ENCODE measurements around the gene SORBS2. TPM values are rescaled to one million over a fixed set of nuclear protein-coding genes. Genes with fewer than 3 reads are reported as not detected.

The SORBS2 gene
- total and polyA plus RNA-seq, 2 of the 8 experiments (the other 6 are each of a cell fraction or from before 2014, with no cell fraction given) = 73.0 to 87.1 TPM

DNA sequence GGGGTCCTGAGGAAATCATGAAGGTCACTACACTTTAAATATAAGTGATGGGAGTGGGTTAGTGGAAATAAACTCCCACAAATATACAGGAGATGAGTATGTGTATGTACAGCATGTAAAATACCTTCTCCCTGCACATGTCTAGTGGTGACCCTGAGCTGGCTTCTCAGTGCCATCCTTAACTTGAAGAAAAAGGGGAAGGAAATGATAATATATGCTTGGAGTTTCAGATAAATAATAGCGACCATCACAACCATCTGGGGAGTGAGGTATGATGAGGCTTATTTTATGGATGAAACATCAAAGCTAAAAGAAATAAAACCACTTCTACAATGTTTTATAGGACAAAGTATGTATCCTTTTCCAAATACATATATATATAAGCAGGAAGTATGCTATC is 41.0 kb upstream of the SORBS2 start:
- Histone ChIP-seq H3K56ac (replicated peaks; ENCODE audit: insufficient read length, low read depth, low read length) (no peak overlapping the region), H3K27me3 (replicated peaks in 1 of 4; ENCODE audit: control insufficient read depth in 3 of 4, extremely low read depth in 1 of 4, insufficient read depth in 3 of 4, low read length in 3 of 4) (no peaks in the 10 kb centered on the region), H3K4me1 (replicated peaks in 1 of 4; ENCODE audit: control insufficient read depth in 3 of 4, insufficient read depth in 4 of 4, low read length in 3 of 4) (peaks cover 0 to 2% (median under 1%) of the 10 kb centered on the region in 4 experiments; a peak in 2 of 7 replicates), H3K4me2 (ENCODE audit: insufficient read depth in 1 of 2, low read depth in 2 of 2, low read length in 2 of 2) (no peak overlapping the region), H4K8ac (ENCODE audit: extremely low read depth, insufficient read depth, low read length) (no peak overlapping the region), H3K4ac (replicated peaks; ENCODE audit: insufficient read length, low read depth, low read length) (no peak overlapping the region), H4K5ac (ENCODE audit: insufficient read length, low read depth, low read length) (no peak overlapping the region), H2BK120ac (replicated peaks; ENCODE audit: low read depth, low read length) (no peak overlapping the region), H3K14ac (ENCODE audit: insufficient read length) (no peak overlapping the region), H4K20me1 (replicated peaks in 1 of 2; ENCODE audit: control insufficient read depth in 1 of 2, insufficient read depth in 2 of 2, low read length in 2 of 2) (no peaks in the 10 kb centered on the region), H3K79me2 (ENCODE audit: control insufficient read depth in 1 of 2, insufficient read depth in 2 of 2, low read length in 2 of 2) (no peaks in the 10 kb centered on the region), H4K91ac (replicated peaks; ENCODE audit: insufficient read length, low read length) (no peak overlapping the region), H2BK20ac (ENCODE audit: low read length) (no peak overlapping the region), H3K27ac (ENCODE audit: low read depth, low read length) (no peak overlapping the region), H3K9ac (replicated peaks in 1 of 4; ENCODE audit: extremely low read depth in 1 of 4, low read depth in 3 of 4, low read length in 3 of 4) (no peak overlapping the region), H3K36me3 (ENCODE audit: control insufficient read depth in 2 of 4, insufficient read depth in 4 of 4, low read length in 3 of 4) (peaks cover 0 to 4% (median 0%) of the 10 kb centered on the region in 4 experiments; a peak in 3 of 8 replicates), H3K4me3 (ENCODE audit: extremely low read depth in 1 of 4, insufficient read depth in 2 of 4, low read depth in 3 of 4, low read length in 4 of 4) (no peak overlapping the region), H2AK5ac (ENCODE audit: low read depth, low read length) (no peak overlapping the region), H3K79me1 (ENCODE audit: low read depth, low read length) (no peaks in the 10 kb centered on the region), H3K9me3 (ENCODE audit: insufficient read depth in 2 of 2, low read depth in 1 of 2, low read length in 1 of 2) (peaks cover 6 to 8% of the 10 kb centered on the region in 2 experiments), H2BK15ac (ENCODE audit: low read length) (no peak overlapping the region), H2AFZ (ENCODE audit: low read length) (no peak overlapping the region), H3K23ac (ENCODE audit: insufficient read length) (no peak overlapping the region), H2BK12ac (ENCODE audit: low read depth, low read length) (no peak overlapping the region), H2BK5ac (ENCODE audit: low read depth, low read length) (no peak overlapping the region), H3K23me2 (ENCODE audit: low read depth, low read length) (no peaks in the 10 kb centered on the region), H3K18ac (ENCODE audit: extremely low read depth, low read length) (no peak overlapping the region)
- POLR2A ChIA-PET (ENCODE audit: partially characterized antibody) = interaction anchor here (1.4 kb wide), 1 partner anchor 9 kb away, joined by 3 read pairs; no protein-coding TSS in a partner anchor
- CTCF ChIA-PET (ENCODE audit: partially characterized antibody) = interaction anchor here (1.5 to 1.6 kb wide), 2 partner anchors 15 kb away, joined by 5 to 9 read pairs; no protein-coding TSS in a partner anchor
- TF ChIP-seq GTF2F1 (IDR thresholded peaks at IDR 0.05; ENCODE audit: borderline replicate concordance, low read depth, low read length) = no peak
- no peak for TF ChIP-seq KDM5A (IDR thresholded peaks at IDR 0.05; ENCODE audit: low read length)
- TF ChIP-seq CBX5 (IDR thresholded peaks at IDR 0.05; ENCODE audit: low read depth, low read length) = no peak
- TF ChIP-seq TAF1 (IDR thresholded peaks at IDR 0.05; ENCODE audit: low read depth, low read length) = no peak
- no peak for TF ChIP-seq SRF (IDR thresholded peaks at IDR 0.05; ENCODE audit: low read depth, low read length)
- TF ChIP-seq SP2 (IDR thresholded peaks at IDR 0.05; ENCODE audit: low read length) = no peak
- no peak for TF ChIP-seq NRF1 (IDR thresholded peaks at IDR 0.05; ENCODE audit: low read depth, low read length)
- 94% methylated on average over 1 of the region's 1 CpG; no CpG with 5 or more reads in 1 of the 2 experiments for WGBS, 2 experiments (ENCODE audit: extremely low coverage in 1 of 2, insufficient coverage in 1 of 2, insufficient read length in 1 of 2, insufficient replicate concordance in 2 of 2, low coverage in 1 of 2, low lambda C conversion rate in 2 of 2, missing lambda C conversion rate in 1 of 2)
- FAIRE-seq = no peak
- no peak for DNase-seq (ENCODE audit: low read depth in 1 of 2, low spot score in 2 of 2)
